Loucy (cell line): ENCODE data around the gene PTPRN2.

Experiments used
- H2AFZ ChIP-seq: fragments of 200-600 bp; sonication (generic); 2 replicates; pipeline ENCODE4 v1.6.0; 2016; ENCODE audit warnings: antibody characterized with exemption, mild to moderate bottlenecking, low read length, moderate library complexity
- H3F3A ChIP-seq: fragments of 200-600 bp; 2 replicates; pipeline ENCODE4 v1.6.0; 2016; ENCODE audit warnings: antibody characterized with exemption, low read depth, mild to moderate bottlenecking
- H3K27me3 ChIP-seq: fragments of 200-600 bp; sonication (generic); 2 replicates; pipeline ENCODE4 v1.6.1; 2014; ENCODE audit warnings: low read length, mild to moderate bottlenecking; ENCODE audit not compliant: insufficient read depth, poor library complexity, severe bottlenecking
- H3K36me3 ChIP-seq: fragments of 200-600 bp; sonication (generic); 2 replicates; pipeline ENCODE4 v1.6.1; 2016; ENCODE audit warnings: low read length; ENCODE audit not compliant: insufficient read depth
- H3K4me1 ChIP-seq: fragments of 200-600 bp; sonication (generic); 2 replicates; pipeline ENCODE4 v1.5.1; 2014; ENCODE audit warnings: low read length, mild to moderate bottlenecking; ENCODE audit not compliant: insufficient read depth, poor library complexity, severe bottlenecking
- H3K4me2 ChIP-seq: fragments of 200-600 bp; sonication (generic); 2 replicates; pipeline ENCODE4 v1.6.0; 2014; ENCODE audit warnings: antibody characterized with exemption, low read length, low read depth, mild to moderate bottlenecking; ENCODE audit not compliant: poor library complexity, severe bottlenecking
- H3K4me3 ChIP-seq: fragments of 200-600 bp; sonication (generic); 2 replicates; pipeline ENCODE4 v1.5.1; 2014; ENCODE audit warnings: low read length, mild to moderate bottlenecking, mixed read lengths; ENCODE audit not compliant: poor library complexity, severe bottlenecking
- H3K79me2 ChIP-seq: fragments of 200-600 bp; sonication (generic); 2 replicates; pipeline ENCODE4 v1.6.1; 2014; ENCODE audit warnings: low read length; ENCODE audit not compliant: insufficient read depth
- H3K9ac ChIP-seq: fragments of 200-600 bp; sonication (generic); 2 replicates; pipeline ENCODE4 v1.6.0; 2014; ENCODE audit warnings: mild to moderate bottlenecking, low read depth, low read length, moderate library complexity; ENCODE audit not compliant: poor library complexity, severe bottlenecking
- H3K9me2 ChIP-seq: fragments of 200-600 bp; sonication (generic); replicated peaks from 2 replicates; pipeline ENCODE4 v1.6.1; 2016; ENCODE audit warnings: low read depth, low read length, mixed read lengths
- H3K9me3 ChIP-seq: fragments of 200-600 bp; sonication (generic); 2 replicates; pipeline ENCODE4 v1.6.1; 2014; ENCODE audit warnings: mild to moderate bottlenecking, antibody characterized with exemption, low read length, low read depth; ENCODE audit not compliant: insufficient read depth
- H4K20me1 ChIP-seq: fragments of 200-600 bp; sonication (generic); 2 replicates; pipeline ENCODE4 v1.6.0; 2014; ENCODE audit warnings: antibody characterized with exemption, low read length, mild to moderate bottlenecking; ENCODE audit not compliant: insufficient read depth, poor library complexity, severe bottlenecking
- EZH2phosphoT487 ChIP-seq: fragments of 200-600 bp; IDR thresholded peaks from 2 replicates; pipeline ENCODE4 v1.6.1; 2018; ENCODE audit warnings: antibody characterized with exemption, mild to moderate bottlenecking, moderate library complexity, borderline replicate concordance
- TF ChIP-seq, protein P1 (sequence below): fragments of 200-600 bp; sonication (generic); conservative IDR thresholded peaks from 2 replicates; pipeline ENCODE4 v1.5.1; 2014; ENCODE audit warnings: mild to moderate bottlenecking, antibody characterized with exemption, low read length

The PTPRN2 gene

GRCh38 chr7:157661611-157661975, 926.0 kb downstream of the PTPRN2 start:
- Histone ChIP-seq H4K20me1 (no peaks in the 10 kb centered on the region), H2AFZ (no peak overlapping the region), H3K4me1 (peaks cover 15% of the 10 kb centered on the region)

GRCh38 chr7:157660971-157661610, 926.5 kb downstream of the PTPRN2 start:
- TF ChIP-seq, protein P1, sequence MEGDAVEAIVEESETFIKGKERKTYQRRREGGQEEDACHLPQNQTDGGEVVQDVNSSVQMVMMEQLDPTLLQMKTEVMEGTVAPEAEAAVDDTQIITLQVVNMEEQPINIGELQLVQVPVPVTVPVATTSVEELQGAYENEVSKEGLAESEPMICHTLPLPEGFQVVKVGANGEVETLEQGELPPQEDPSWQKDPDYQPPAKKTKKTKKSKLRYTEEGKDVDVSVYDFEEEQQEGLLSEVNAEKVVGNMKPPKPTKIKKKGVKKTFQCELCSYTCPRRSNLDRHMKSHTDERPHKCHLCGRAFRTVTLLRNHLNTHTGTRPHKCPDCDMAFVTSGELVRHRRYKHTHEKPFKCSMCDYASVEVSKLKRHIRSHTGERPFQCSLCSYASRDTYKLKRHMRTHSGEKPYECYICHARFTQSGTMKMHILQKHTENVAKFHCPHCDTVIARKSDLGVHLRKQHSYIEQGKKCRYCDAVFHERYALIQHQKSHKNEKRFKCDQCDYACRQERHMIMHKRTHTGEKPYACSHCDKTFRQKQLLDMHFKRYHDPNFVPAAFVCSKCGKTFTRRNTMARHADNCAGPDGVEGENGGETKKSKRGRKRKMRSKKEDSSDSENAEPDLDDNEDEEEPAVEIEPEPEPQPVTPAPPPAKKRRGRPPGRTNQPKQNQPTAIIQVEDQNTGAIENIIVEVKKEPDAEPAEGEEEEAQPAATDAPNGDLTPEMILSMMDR = no peak
- TF ChIP-seq EZH2phosphoT487 = no peak
- Histone ChIP-seq H3K9me3 (no peaks in the 10 kb centered on the region), H4K20me1 (no peaks in the 10 kb centered on the region), H3K79me2 (peaks cover 56% of the 10 kb centered on the region; the same call in 1 of the 2 replicates), H3F3A (no peaks in the 10 kb centered on the region; the same call in 1 of the 2 replicates), H3K4me2 (peak overlapping the region; percentile 62), H3K36me3 (no peaks in the 10 kb centered on the region), H3K9ac (no peak overlapping the region), H3K27me3 (no peaks in the 10 kb centered on the region), H3K9me2 (no peaks in the 10 kb centered on the region), H2AFZ (no peak overlapping the region), H3K4me3 (no peak overlapping the region), H3K4me1 (peaks cover 15% of the 10 kb centered on the region)

More at GRCh38 chr7:157661611-157661975, 926.0 kb downstream of the PTPRN2 start:
- Histone ChIP-seq H3F3A (no peaks in the 10 kb centered on the region; the same call in 1 of the 2 replicates), H3K4me2 (no peak overlapping the region), H3K9me2 (no peaks in the 10 kb centered on the region), H3K9ac (no peak overlapping the region), H3K9me3 (no peaks in the 10 kb centered on the region), H3K79me2 (peaks cover 61% of the 10 kb centered on the region), H3K4me3 (no peak overlapping the region), H3K36me3 (no peaks in the 10 kb centered on the region), H3K27me3 (no peaks in the 10 kb centered on the region)
- no peak for TF ChIP-seq EZH2phosphoT487

DNA sequence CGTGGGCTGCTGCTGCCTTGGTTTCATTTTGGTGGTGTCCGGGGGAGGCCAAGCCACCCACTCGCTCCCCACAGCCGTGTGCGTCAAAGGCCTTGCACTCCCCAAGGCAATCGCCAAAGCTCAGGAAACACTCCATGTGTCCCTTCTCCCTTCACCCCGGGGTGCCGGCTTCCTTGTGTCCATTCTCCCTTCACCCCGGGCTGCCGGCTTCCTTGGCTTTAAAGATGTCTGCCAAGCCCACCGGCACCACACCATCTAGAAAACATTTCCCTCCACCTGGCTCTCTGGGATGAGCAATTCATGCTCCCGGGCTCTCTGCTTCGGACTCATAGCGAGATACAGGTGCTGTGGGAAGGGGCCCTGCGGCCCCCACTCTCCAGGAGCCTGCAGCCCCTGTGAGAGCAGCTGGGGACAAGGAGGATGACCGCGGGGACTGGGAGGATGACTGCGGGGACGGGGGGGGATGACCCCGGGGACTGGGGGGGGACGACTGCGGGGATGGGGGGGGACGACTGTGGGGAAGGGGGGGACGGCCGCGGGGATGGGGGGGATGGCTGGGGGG, 928.7 kb downstream of the PTPRN2 start:
- TF ChIP-seq EZH2phosphoT487 = no peak
- TF ChIP-seq, protein P1 = no peak
- no peak overlapping the region for H3K4me2 ChIP-seq
- H2AFZ ChIP-seq = no peak overlapping the region
- H3K9me2 ChIP-seq = no peaks in the 10 kb centered on the region
- H3K79me2 ChIP-seq = peaks cover 39% of the 10 kb centered on the region; the same call in 1 of the 2 replicates
- no peak overlapping the region for H3K4me3 ChIP-seq
- no peak overlapping the region for H3K9ac ChIP-seq
- no peaks in the 10 kb centered on the region for H3K9me3 ChIP-seq
- H3F3A ChIP-seq = no peaks in the 10 kb centered on the region; the same call in 1 of the 2 replicates
- no peaks in the 10 kb centered on the region for H4K20me1 ChIP-seq
- H3K4me1 ChIP-seq = peaks cover 11% of the 10 kb centered on the region
- H3K36me3 ChIP-seq = no peaks in the 10 kb centered on the region; the same call in 1 of the 2 replicates
- H3K27me3 ChIP-seq = no peaks in the 10 kb centered on the region
